ENCODE data around the gene OR10J4.
"Not testable (repeated sequence)": the region's sequence is repeated elsewhere in the genome, so short reads cannot be mapped to it uniquely, and the experiment has no call there.

OR10J4 gene

GRCh38 chr1:159431904-159432303, at the start of gene OR10J4:
Gene OR10J4 (plus strand): TSS chr1:159432204.
- no peak for DNase-seq

- DNase-seq = no peak
Observed at GRCh38 chr1:159406821-159407220, 25.2 kb upstream of the OR10J4 start.

GRCh38 chr1:159408862-159409400, 23.1 kb upstream of the OR10J4 start:
- no peak for DNase-seq

- no peak for DNase-seq
Observed at GRCh38 chr1:159421821-159422220, 10.2 kb upstream of the OR10J4 start.

- no peak for DNase-seq
Observed at GRCh38 chr1:159428536-159428935, 3.5 kb upstream of the OR10J4 start.

GRCh38 chr1:159429074-159429861, 2.7 kb upstream of the OR10J4 start:
- DNase-seq = no peak

- no peak for DNase-seq
Observed at GRCh38 chr1:159430985-159431384, 1.0 kb upstream of the OR10J4 start.

- no peak for DNase-seq
Observed at GRCh38 chr1:159436469-159436868, 4.5 kb downstream of the OR10J4 start.

GRCh38 chr1:159439422-159439821, 7.4 kb downstream of the OR10J4 start, which contains the start of gene OR10J1:
Gene OR10J1 (plus strand): TSS chr1:159439722. CDS start chr1:159439792, 70 bp downstream.
- DNase-seq = no peak

- no peak for DNase-seq
Observed at GRCh38 chr1:159441360-159441759, 9.4 kb downstream of the OR10J4 start.

- DNase-seq = no peak
Observed at GRCh38 chr1:159442428-159442827, 10.4 kb downstream of the OR10J4 start.

GRCh38 chr1:159443066-159443750, 11.2 kb downstream of the OR10J4 start:
- DNase-seq = no peak

GRCh38 chr1:159444511-159444910, 12.5 kb downstream of the OR10J4 start:
- DNase-seq = no peak

- no peak for DNase-seq
Observed at GRCh38 chr1:159448181-159448580, 16.2 kb downstream of the OR10J4 start.

GRCh38 chr1:159449605-159450004, 17.6 kb downstream of the OR10J4 start:
- DNase-seq = not testable (repeated sequence)

GRCh38 chr1:159459551-159459950, 27.5 kb downstream of the OR10J4 start:
- no peak for DNase-seq

GRCh38 chr1:159465191-159465603, 33.2 kb downstream of the OR10J4 start:
- no peak for DNase-seq

- no peak for DNase-seq
Observed at GRCh38 chr1:159468321-159468720, 36.3 kb downstream of the OR10J4 start.

- no peak for DNase-seq
Observed at GRCh38 chr1:159469921-159470533, 38.0 kb downstream of the OR10J4 start.

- DNase-seq = no peak
Observed at GRCh38 chr1:159473335-159473734, 41.3 kb downstream of the OR10J4 start.

GRCh38 chr1:159474926-159475325, 42.9 kb downstream of the OR10J4 start:
- DNase-seq = no peak

All from activated T-cell treated with anti-CD3 and anti-CD28 coated beads, Interleukin-2, amount 50 U/mL, for 1 hour (primary cell).